Measurements from ENCODE around the gene LRRC26.

The LRRC26 gene

GRCh38 chr9:137134191-137134590 is 35.7 kb downstream of the LRRC26 start:
- no peak for TF ChIP-seq CTCF (conservative IDR thresholded peaks at IDR 0.05; ENCODE audit: low read length)
- no peak for DNase-seq (ENCODE audit: low read depth)

DNA sequence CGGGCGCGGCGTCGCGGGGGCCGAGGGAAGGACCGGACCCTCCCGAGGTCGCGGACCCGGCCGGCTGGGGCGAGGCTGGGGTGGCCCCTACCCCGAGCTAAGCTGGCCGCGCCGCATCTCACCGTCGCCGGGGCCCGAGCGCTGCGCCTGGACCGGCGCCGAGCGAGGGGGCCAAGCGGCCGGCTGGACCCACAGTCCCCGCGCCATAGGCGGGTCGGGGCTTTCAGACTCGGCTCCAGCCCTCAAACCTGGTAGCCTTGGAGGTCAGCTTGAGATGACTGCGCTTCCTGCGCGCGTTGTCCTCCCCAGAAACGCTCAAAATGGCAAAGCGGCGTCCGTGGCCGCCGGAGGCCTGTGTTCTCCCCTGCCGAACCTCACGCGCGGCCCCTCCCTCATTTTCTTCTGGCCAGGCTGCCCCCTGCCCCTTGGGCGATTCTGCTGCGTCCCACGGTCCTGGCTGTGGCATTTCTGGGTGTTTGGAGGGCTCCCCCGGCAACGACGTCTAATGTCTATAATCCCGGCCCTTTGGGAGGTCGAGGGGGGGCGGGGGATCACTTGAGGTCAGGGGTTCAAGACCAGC is 39.6 kb downstream of the LRRC26 start:
- H3K4me3 ChIP-seq (ENCODE audit: low read length) = peak overlapping the region; percentile 77
- DNase-seq (ENCODE audit: low read depth) = no peak
- no peak for TF ChIP-seq CTCF (conservative IDR thresholded peaks at IDR 0.05; ENCODE audit: low read length)

More at GRCh38 chr9:137134191-137134590, 35.7 kb downstream of the LRRC26 start:
- H3K4me3 ChIP-seq (ENCODE audit: low read length) = no peak overlapping the region

DNA sequence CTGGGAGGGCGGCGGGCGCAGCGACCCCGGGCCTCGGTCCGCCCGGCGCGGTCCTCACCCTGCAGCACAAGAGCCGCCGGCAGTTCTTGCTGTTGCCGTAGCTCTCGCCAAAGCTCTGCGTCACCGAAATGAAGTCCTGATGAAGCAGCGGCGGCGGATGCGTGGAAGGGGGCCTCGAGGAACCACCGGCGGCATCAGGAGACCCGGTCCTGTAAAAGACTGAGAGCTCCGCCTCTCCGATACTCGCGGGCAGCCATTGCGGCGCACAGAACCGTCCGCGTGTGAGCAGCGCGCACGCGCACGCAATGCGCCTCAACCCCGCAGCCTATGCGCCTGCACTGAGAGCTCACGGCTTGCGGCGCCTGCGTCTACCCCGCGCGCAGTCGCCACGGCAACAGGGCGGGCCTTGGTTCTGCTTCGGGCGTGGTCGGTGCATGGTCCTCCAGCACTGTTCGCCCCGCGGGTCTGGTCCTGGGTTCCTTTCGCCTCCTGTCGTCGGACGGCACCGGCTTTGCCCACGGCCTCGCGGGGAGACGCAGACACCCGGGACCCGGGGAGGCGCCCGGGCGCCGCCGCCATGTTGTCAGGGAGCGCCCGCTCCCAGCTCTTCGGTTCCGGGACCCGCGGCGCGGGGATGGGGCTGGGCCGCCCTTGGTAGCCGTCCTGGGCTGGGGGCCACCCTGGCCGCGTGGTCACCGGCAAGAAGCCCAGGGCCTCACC is 40.2 kb downstream of the LRRC26 start:
- no peak for TF ChIP-seq CTCF (conservative IDR thresholded peaks at IDR 0.05; ENCODE audit: low read length)
- peak overlapping the region; percentile 77 for H3K4me3 ChIP-seq (ENCODE audit: low read length)
- peak; percentile 91 for DNase-seq (ENCODE audit: low read depth)

DNA sequence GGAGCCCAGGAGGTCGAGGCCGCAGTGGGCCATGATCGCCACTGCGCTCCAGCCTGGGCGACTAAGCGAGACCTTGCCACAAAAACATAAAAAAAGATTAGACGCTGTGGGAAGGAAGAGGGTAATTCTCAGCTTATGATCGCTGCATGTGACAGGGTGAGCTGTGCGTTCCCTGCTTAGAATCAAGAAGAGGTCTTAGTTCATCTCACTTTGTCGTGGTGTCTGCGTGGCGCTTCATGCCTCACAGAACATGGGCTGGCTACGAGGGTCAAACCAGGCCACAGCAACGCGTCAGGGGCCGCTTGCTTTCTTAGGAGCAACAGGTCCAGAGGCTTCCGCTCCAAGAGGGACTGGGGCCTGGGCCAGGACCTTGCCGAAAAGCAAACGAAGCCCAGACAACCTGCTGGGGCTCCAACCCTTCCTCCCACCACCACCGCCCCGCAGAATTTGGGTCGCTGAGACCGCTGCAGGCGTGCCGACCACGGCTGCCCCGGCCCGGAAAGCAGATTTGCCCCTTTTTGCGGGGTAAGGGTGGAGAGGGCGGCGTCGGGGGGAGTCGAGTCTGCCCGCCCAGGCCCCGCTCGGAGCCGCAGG is 40.9 kb downstream of the LRRC26 start:
- H3K4me3 ChIP-seq (ENCODE audit: low read length) = peak overlapping the region; percentile 77
- no peak for TF ChIP-seq CTCF (conservative IDR thresholded peaks at IDR 0.05; ENCODE audit: low read length)
- peak; percentile 33 for DNase-seq (ENCODE audit: low read depth)

DNA sequence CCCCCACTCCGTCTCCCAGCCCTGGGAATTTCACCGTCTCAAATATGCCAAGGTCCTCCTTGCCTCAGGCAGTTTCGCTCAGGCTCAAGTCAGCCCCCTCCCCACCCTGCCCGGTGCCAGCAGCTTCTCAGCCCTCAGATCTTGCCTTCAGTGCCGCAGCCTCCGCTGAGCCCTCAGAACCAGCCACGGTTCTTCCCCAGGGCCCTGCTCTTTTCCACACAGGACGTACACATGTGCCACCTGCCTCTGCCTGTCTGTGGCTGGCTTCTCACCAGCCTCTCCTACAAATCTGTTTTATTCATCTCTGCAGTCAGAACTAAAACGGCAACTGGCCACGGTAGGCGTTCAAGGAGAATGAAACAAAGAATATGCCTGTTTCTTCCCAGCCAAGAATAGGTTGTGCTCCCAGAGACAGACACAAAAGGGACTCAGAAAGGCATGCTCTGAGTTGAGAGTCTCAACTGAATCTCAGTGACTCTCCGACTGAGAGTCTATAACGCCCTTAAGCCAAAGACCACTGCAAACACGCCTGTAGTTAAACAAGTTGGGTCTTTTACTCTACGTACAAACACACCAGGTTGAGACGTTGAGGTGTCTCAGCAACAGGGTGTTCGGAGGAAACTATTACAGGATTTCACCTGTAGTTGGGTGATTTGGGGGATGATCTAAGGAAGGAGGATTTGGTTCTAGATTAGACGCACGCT is 41.5 kb downstream of the LRRC26 start:
- no peak for TF ChIP-seq CTCF (conservative IDR thresholded peaks at IDR 0.05; ENCODE audit: low read length)
- H3K4me3 ChIP-seq (ENCODE audit: low read length) = peak overlapping the region; percentile 77
- no peak for DNase-seq (ENCODE audit: low read depth)

GRCh38 chr9:137127301-137128157 is 42.3 kb downstream of the LRRC26 start:
- TF ChIP-seq CTCF (conservative IDR thresholded peaks at IDR 0.05; ENCODE audit: low read length) = no peak
- H3K4me3 ChIP-seq (ENCODE audit: low read length) = no peak overlapping the region
- no peak for DNase-seq (ENCODE audit: low read depth)

All from AG10803 (cell line).